ENCODE measurements around the gene BIVM. TPM values are rescaled to one million over a fixed set of nuclear protein-coding genes. Genes with fewer than 3 reads are reported as not detected.

Gene BIVM
- total RNA-seq, 1 donor from 2014 or later, result 39.2 TPM

GRCh38 chr13:102812611-102813287 lies 13.8 kb downstream of the BIVM start:
- Mint-ChIP-seq H3K27me3 (ENCODE audit: unreplicated experiment) (no peaks in the 10 kb centered on the region), H3K27ac (ENCODE audit: unreplicated experiment) (no peak overlapping the region), H3K4me1 (ENCODE audit: low read depth, unreplicated experiment) (peaks cover 7% of the 10 kb centered on the region), H3K4me3 (ENCODE audit: unreplicated experiment) (no peak overlapping the region), H3K36me3 (ENCODE audit: unreplicated experiment) (peaks cover 8% of the 10 kb centered on the region), H3K9me3 (ENCODE audit: unreplicated experiment) (peaks cover 3% of the 10 kb centered on the region)
- TF ChIP-seq, protein P1, sequence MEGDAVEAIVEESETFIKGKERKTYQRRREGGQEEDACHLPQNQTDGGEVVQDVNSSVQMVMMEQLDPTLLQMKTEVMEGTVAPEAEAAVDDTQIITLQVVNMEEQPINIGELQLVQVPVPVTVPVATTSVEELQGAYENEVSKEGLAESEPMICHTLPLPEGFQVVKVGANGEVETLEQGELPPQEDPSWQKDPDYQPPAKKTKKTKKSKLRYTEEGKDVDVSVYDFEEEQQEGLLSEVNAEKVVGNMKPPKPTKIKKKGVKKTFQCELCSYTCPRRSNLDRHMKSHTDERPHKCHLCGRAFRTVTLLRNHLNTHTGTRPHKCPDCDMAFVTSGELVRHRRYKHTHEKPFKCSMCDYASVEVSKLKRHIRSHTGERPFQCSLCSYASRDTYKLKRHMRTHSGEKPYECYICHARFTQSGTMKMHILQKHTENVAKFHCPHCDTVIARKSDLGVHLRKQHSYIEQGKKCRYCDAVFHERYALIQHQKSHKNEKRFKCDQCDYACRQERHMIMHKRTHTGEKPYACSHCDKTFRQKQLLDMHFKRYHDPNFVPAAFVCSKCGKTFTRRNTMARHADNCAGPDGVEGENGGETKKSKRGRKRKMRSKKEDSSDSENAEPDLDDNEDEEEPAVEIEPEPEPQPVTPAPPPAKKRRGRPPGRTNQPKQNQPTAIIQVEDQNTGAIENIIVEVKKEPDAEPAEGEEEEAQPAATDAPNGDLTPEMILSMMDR (IDR thresholded peaks at IDR 0.05; ENCODE audit: partially characterized antibody, unreplicated experiment), result no peak
- no peak for DNase-seq

DNA sequence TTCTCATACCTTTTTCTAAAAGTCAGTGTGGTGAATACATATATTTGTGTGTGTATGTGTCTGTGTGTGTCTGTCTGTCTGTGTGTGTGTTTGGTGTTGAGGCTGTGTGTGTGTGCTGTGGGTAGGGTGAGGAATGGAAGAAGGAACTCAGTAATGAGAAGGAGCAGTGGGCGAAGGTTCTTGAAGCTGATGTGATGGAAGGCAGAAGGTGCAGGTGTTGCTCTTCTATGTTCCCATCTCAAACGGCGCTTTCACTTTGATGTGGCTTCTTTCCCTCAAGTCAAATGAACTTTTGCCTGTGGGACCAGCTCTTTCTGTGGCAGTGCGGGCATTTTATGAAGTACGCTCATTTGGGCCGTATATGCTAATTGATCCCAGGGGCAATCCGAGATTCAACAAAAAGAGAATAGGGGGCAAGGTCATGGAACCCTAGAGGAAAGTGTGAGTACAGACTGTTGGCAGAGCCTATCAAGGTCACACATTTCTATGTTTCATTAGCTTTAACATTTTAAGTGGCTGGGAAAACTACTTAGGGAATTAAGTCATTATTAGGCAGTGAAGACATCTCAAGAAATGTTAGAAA lies 15.2 kb downstream of the BIVM start:
- Mint-ChIP-seq H3K4me3 (ENCODE audit: unreplicated experiment) (no peak overlapping the region), H3K4me1 (ENCODE audit: low read depth, unreplicated experiment) (peaks cover 7% of the 10 kb centered on the region), H3K36me3 (ENCODE audit: unreplicated experiment) (peaks cover 8% of the 10 kb centered on the region), H3K27me3 (ENCODE audit: unreplicated experiment) (no peaks in the 10 kb centered on the region), H3K27ac (ENCODE audit: unreplicated experiment) (no peak overlapping the region), H3K9me3 (ENCODE audit: unreplicated experiment) (peaks cover 3% of the 10 kb centered on the region)
- no peak for DNase-seq
- TF ChIP-seq, protein P1 (IDR thresholded peaks at IDR 0.05; ENCODE audit: partially characterized antibody, unreplicated experiment), result no peak

GRCh38 chr13:102814793-102815192 lies 15.9 kb downstream of the BIVM start:
- Mint-ChIP-seq H3K27ac (ENCODE audit: unreplicated experiment) (no peak overlapping the region), H3K27me3 (ENCODE audit: unreplicated experiment) (no peaks in the 10 kb centered on the region), H3K36me3 (ENCODE audit: unreplicated experiment) (peaks cover 8% of the 10 kb centered on the region), H3K9me3 (ENCODE audit: unreplicated experiment) (peaks cover 3% of the 10 kb centered on the region), H3K4me3 (ENCODE audit: unreplicated experiment) (no peak overlapping the region), H3K4me1 (ENCODE audit: low read depth, unreplicated experiment) (peaks cover 7% of the 10 kb centered on the region)
- DNase-seq, result no peak
- TF ChIP-seq, protein P1 (IDR thresholded peaks at IDR 0.05; ENCODE audit: partially characterized antibody, unreplicated experiment), result no peak

DNA sequence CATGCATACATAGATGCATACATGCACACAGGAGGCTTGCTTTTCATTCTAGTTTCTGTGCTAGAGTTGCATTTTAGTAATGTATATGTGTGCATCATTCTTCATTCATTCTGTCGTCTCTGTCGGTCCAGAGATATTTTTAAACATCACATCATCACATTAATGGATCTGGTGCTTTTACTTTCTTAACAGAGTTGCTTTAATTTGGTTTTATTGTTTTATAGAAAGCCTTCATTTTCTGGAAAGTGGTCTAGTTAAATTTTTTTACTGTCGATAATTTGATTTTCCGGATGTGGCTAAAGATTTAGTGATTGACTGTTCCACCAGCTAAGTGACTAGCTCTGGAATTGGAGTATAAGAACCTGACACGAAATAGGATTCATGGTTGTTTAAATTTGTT lies 16.9 kb downstream of the BIVM start:
- H3K27ac Mint-ChIP-seq (ENCODE audit: unreplicated experiment), result no peak overlapping the region
- no peaks in the 10 kb centered on the region for H3K27me3 Mint-ChIP-seq (ENCODE audit: unreplicated experiment)

GRCh38 chr13:102816708-102817107 lies 17.8 kb downstream of the BIVM start:
- no peaks in the 10 kb centered on the region for H3K27me3 Mint-ChIP-seq (ENCODE audit: unreplicated experiment)
- TF ChIP-seq, protein P1 (IDR thresholded peaks at IDR 0.05; ENCODE audit: partially characterized antibody, unreplicated experiment), result no peak
- no peak for DNase-seq
- no peak overlapping the region for H3K27ac Mint-ChIP-seq (ENCODE audit: unreplicated experiment)
- peaks cover 4% of the 10 kb centered on the region for H3K36me3 Mint-ChIP-seq (ENCODE audit: unreplicated experiment)
- H3K4me3 Mint-ChIP-seq (ENCODE audit: unreplicated experiment), result no peak overlapping the region
- H3K4me1 Mint-ChIP-seq (ENCODE audit: low read depth, unreplicated experiment), result peaks cover 7% of the 10 kb centered on the region
- H3K9me3 Mint-ChIP-seq (ENCODE audit: unreplicated experiment), result peaks cover 3% of the 10 kb centered on the region

More for the DNA sequence above, 16.9 kb downstream of the BIVM start:
- H3K4me1 Mint-ChIP-seq (ENCODE audit: low read depth, unreplicated experiment), result peaks cover 7% of the 10 kb centered on the region
- peaks cover 3% of the 10 kb centered on the region for H3K9me3 Mint-ChIP-seq (ENCODE audit: unreplicated experiment)
- TF ChIP-seq, protein P1 (IDR thresholded peaks at IDR 0.05; ENCODE audit: partially characterized antibody, unreplicated experiment), result no peak
- DNase-seq, result no peak
- no peak overlapping the region for H3K4me3 Mint-ChIP-seq (ENCODE audit: unreplicated experiment)
- peaks cover 8% of the 10 kb centered on the region for H3K36me3 Mint-ChIP-seq (ENCODE audit: unreplicated experiment)

All from glutamatergic neuron (in vitro differentiated cells).